HG02840 (cell line): Measurements from ENCODE around the gene SYNGR2.

Experiments used
- ATAC-seq: cut with Tn5 transposase; IDR thresholded peaks from one replicate; pipeline ENCODE4 v1.9.1; 2021; ENCODE audit warnings: mild to moderate bottlenecking, moderate library complexity, moderate number of reproducible peaks; ENCODE audit not compliant: unreplicated experiment, low FRiP score

SYNGR2 gene

GRCh38 chr17:78197147-78197832 is 28.9 kb downstream of the SYNGR2 start:
- no peak for ATAC-seq

GRCh38 chr17:78200451-78200850 is 32.1 kb downstream of the SYNGR2 start:
- ATAC-seq, result no peak

- ATAC-seq, result no peak
Measured at GRCh38 chr17:78202666-78203065, 34.3 kb downstream of the SYNGR2 start.

GRCh38 chr17:78204387-78205123 is 36.2 kb downstream of the SYNGR2 start:
- ATAC-seq, result no peak

- ATAC-seq, result no peak
Measured at GRCh38 chr17:78205124-78205775, 36.9 kb downstream of the SYNGR2 start.

DNA sequence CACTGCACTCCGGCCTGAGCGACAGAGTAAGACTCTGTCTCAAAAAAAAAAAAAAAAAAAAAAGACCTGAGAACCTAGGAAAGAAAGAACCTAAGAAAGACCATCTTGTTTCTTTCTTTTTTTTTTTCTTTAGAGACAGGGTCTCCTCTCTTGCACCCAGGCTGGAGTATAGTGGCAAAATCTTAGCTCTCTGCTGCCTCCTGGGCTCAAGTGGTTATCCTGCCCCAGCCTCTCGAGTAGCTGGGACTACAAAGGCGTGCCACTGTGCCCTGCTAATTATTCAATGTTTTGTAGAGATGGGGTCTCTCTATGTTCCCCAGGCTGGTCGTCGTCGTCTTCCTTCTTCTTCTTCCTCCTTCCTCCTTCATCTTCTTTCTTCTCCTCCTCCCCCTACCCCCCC is 37.9 kb downstream of the SYNGR2 start:
- no peak for ATAC-seq

GRCh38 chr17:78208486-78208885 is 40.1 kb downstream of the SYNGR2 start:
- ATAC-seq, result no peak

- no peak for ATAC-seq
Measured at GRCh38 chr17:78210111-78210510, 41.7 kb downstream of the SYNGR2 start.

DNA sequence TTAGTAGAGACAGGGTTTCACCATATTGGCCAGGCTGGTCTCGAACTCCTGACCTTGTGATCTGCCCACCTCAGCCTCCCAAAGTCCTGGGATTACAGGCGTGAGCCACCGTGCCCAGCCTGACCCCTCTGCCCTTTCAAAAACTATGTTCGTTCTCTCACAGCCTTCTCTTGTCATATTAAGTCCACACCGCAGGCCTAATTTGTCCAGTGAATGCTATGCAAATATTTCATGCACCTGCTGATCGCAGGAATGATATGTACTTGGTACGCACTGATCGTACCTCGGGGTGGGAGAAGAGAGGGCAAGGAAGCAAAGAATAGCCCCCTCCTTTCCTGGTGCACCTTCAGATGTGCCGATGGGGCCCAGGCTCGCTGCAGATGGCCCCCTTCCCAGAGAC is 42.7 kb downstream of the SYNGR2 start:
- ATAC-seq, result no peak

DNA sequence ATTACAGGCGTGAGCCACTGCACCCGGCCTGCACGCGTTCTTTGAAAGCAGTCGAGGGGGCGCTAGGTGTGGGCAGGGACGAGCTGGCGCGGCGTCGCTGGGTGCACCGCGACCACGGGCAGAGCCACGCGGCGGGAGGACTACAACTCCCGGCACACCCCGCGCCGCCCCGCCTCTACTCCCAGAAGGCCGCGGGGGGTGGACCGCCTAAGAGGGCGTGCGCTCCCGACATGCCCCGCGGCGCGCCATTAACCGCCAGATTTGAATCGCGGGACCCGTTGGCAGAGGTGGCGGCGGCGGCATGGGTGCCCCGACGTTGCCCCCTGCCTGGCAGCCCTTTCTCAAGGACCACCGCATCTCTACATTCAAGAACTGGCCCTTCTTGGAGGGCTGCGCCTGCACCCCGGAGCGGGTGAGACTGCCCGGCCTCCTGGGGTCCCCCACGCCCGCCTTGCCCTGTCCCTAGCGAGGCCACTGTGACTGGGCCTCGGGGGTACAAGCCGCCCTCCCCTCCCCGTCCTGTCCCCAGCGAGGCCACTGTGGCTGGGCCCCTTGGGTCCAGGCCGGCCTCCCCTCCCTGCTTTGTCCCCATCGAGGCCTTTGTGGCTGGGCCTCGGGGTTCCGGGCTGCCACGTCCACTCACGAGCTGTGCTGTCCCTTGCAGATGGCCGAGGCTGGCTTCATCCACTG is 45.8 kb downstream of the SYNGR2 start, which contains the start of gene BIRC5:
BIRC5 (plus strand) TSS at position 238 of the 690 bp plus-strand sequence; CDS start at position 302, 64 bp downstream.
- ATAC-seq, result no peak

- ATAC-seq, result no peak
Measured at GRCh38 chr17:78214706-78215061, 46.3 kb downstream of the SYNGR2 start.

DNA sequence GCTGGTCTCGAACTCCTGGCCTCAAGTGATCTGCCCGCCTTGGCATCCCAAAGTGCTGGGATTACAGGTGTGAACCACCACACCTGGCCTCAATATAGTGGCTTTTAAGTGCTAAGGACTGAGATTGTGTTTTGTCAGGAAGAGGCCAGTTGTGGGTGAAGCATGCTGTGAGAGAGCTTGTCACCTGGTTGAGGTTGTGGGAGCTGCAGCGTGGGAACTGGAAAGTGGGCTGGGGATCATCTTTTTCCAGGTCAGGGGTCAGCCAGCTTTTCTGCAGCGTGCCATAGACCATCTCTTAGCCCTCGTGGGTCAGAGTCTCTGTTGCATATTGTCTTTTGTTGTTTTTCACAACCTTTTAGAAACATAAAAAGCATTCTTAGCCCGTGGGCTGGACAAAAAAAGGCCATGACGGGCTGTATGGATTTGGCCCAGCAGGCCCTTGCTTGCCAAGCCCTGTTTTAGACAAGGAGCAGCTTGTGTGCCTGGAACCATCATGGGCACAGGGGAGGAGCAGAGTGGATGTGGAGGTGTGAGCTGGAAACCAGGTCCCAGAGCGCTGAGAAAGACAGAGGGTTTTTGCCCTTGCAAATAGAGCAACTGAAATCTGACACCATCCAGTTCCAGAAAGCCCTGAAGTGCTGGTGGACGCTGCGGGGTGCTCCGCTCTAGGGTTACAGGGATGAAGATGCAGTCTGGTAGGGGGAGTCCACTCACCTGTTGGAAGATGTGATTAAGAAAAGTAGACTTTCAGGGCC is 51.2 kb downstream of the SYNGR2 start:
- no peak for ATAC-seq
